CD14-positive monocyte (primary cell): ENCODE data around the gene KLF15. TPM values are rescaled to one million over a fixed set of nuclear protein-coding genes. Genes with fewer than 3 reads are reported as not detected.

Source experiments
- DNase-seq, 3 donors: peaks; one replicate each; pipeline ENCODE4 v3.0.0-alpha.2; 2011 to 2022
- H2AFZ ChIP-seq: 2 replicates; pipeline ENCODE4 v1.6.0; 2012; ENCODE audit warnings: mild to moderate bottlenecking, low read depth, low read length, inconsistent platforms; ENCODE audit not compliant: insufficient read depth, poor library complexity, severe bottlenecking
- H3K27ac ChIP-seq, 2 donors: 1 replicate in 1 of 2; 2 replicates in 1 of 2; pipeline ENCODE4 v1.5.1; 2012 to 2013; ENCODE audit warnings: low read length in 2 of 2, control low read depth in 1 of 2, inconsistent platforms in 1 of 2, low read depth in 1 of 2, mild to moderate bottlenecking in 1 of 2
- H3K27me3 ChIP-seq, 2 donors: one replicate each; pipeline versions ENCODE4 v1.6.0 to v1.6.1; 2011 to 2013; ENCODE audit warnings: low read length in 2 of 2; ENCODE audit not compliant: control insufficient read depth in 2 of 2, insufficient read depth in 2 of 2
- H3K36me3 ChIP-seq, 2 donors: replicated peaks in 1 of 2; 1 replicate in 1 of 2; 2 replicates in 1 of 2; pipeline versions ENCODE4 v1.5.1 to v1.6.1; 2012 to 2013; ENCODE audit warnings: low read length in 2 of 2, control low read depth in 1 of 2, inconsistent platforms in 1 of 2, mild to moderate bottlenecking in 1 of 2; ENCODE audit not compliant: insufficient read depth in 2 of 2, control insufficient read depth in 1 of 2
- H3K4me1 ChIP-seq, 2 donors: 1 replicate in 1 of 2; 2 replicates in 1 of 2; pipeline versions ENCODE4 v1.5.1 to v1.6.1; 2012 to 2013; ENCODE audit warnings: low read length in 2 of 2, control low read depth in 1 of 2, inconsistent platforms in 1 of 2, mild to moderate bottlenecking in 1 of 2, moderate library complexity in 1 of 2; ENCODE audit not compliant: insufficient read depth in 2 of 2, control insufficient read depth in 1 of 2
- H3K4me2 ChIP-seq: replicated peaks from 2 replicates; pipeline ENCODE3; 2012; ENCODE audit warnings: low read length, moderate library complexity, mild to moderate bottlenecking; ENCODE audit not compliant: poor library complexity, severe bottlenecking; ENCODE audit errors: extremely low read depth
- H3K4me3 ChIP-seq, 3 experiments: fragments of 200-600 bp in 1 of 3; sonication (generic) in 1 of 3; replicated peaks in 1 of 3; 1 replicate in 2 of 3; 2 replicates in 1 of 3; pipeline ENCODE4 v1.5.1; 2011 to 2013; ENCODE audit warnings: low read length in 3 of 3, mild to moderate bottlenecking in 3 of 3, control low read depth in 2 of 3, low read depth in 2 of 3, inconsistent platforms in 1 of 3, moderate library complexity in 1 of 3
- H3K79me2 ChIP-seq: 2 replicates; pipeline ENCODE4 v1.6.0; 2012; ENCODE audit warnings: mild to moderate bottlenecking, control low read depth, inconsistent platforms, low read length, moderate library complexity; ENCODE audit not compliant: insufficient read depth
- H3K9ac ChIP-seq: 2 replicates; pipeline ENCODE4 v1.6.0; 2017; ENCODE audit warnings: low read length, mild to moderate bottlenecking; ENCODE audit not compliant: insufficient read depth, poor library complexity, severe bottlenecking
- H3K9me3 ChIP-seq, 2 donors: replicated peaks in 1 of 2; 1 replicate in 1 of 2; 2 replicates in 1 of 2; pipeline versions ENCODE4 v1.5.1 to v1.6.1; 2012 to 2013; ENCODE audit warnings: low read length in 2 of 2, control low read depth in 1 of 2; ENCODE audit not compliant: control insufficient read depth in 1 of 2, insufficient read depth in 1 of 2
- H4K20me1 ChIP-seq: 2 replicates; pipeline ENCODE4 v1.6.0; 2012; ENCODE audit warnings: mild to moderate bottlenecking, low read length, control low read depth, moderate library complexity; ENCODE audit not compliant: insufficient read depth
- H3K27ac Mint-ChIP-seq, 7 donors: one replicate each; pipeline ENCODE4 v1.8.0; 2020; ENCODE audit warnings: mild to moderate bottlenecking in 7 of 7, mixed read lengths in 7 of 7, moderate library complexity in 6 of 7, inconsistent platforms in 2 of 7
- H3K27me3 Mint-ChIP-seq, 3 donors: one replicate each; pipeline ENCODE4 v1.8.0; 2021 to 2022; ENCODE audit warnings: low read depth in 3 of 3, mild to moderate bottlenecking in 3 of 3, mixed read lengths in 3 of 3, moderate library complexity in 3 of 3, inconsistent platforms in 1 of 3
- H3K36me3 Mint-ChIP-seq, 2 donors: one replicate each; pipeline ENCODE4 v1.8.0; 2020; ENCODE audit warnings: mixed read lengths in 2 of 2, inconsistent platforms in 1 of 2, mild to moderate bottlenecking in 1 of 2
- H3K4me1 Mint-ChIP-seq: one replicate; pipeline ENCODE4 v1.8.0; 2020; ENCODE audit warnings: mild to moderate bottlenecking, mixed read lengths
- H3K4me3 Mint-ChIP-seq, 2 donors: one replicate each; pipeline ENCODE4 v1.8.0; 2020; ENCODE audit warnings: mild to moderate bottlenecking in 2 of 2, mixed read lengths in 2 of 2, moderate library complexity in 1 of 2
- H3K9me3 Mint-ChIP-seq, 7 donors: one replicate each; pipeline ENCODE4 v1.8.0; 2020 to 2022; ENCODE audit warnings: mixed read lengths in 7 of 7, mild to moderate bottlenecking in 6 of 7, moderate library complexity in 6 of 7, inconsistent platforms in 2 of 7
- WGBS: methylation state at CpG from one replicate; pipeline ENCODE4 v1.1.5; 2013; ENCODE audit warnings: missing lambda C conversion rate; ENCODE audit not compliant: insufficient coverage; 5-methylcytosine and 5-hydroxymethylcytosine counted together
- intact Hi-C, 2 donors: fragments of 100-400 bp; cut with micrococcal nuclease; formaldehyde crosslinking; loops; one replicate each; pipeline versions ENCODE4 v1.15.0 to v1.15.1; 2023
- polyA plus RNA-seq, 3 donors: library from polyadenylated mRNA; depleted of rRNA in 1 of 3; unstranded in 2 of 3; stranded (reverse) in 1 of 3; fragments of 300-500 nt in 2 of 3; fragments of >200 nt in 1 of 3; fragmentation: Illumina TruSeq in 2 of 3; gene quantifications; 1 replicate in 2 of 3; 2 replicates in 1 of 3; pipeline ENCODE4 v1.2.3, GENCODE V29; 2012 to 2021
- TF ChIP-seq, protein P1 (sequence below): fragments of 200-600 bp; IDR thresholded peaks from one replicate; pipeline ENCODE4 v1.8.0; 2022; ENCODE audit warnings: antibody characterized with exemption, mild to moderate bottlenecking

Gene KLF15
- polyA plus RNA-seq, 3 donors = not detected

DNA sequence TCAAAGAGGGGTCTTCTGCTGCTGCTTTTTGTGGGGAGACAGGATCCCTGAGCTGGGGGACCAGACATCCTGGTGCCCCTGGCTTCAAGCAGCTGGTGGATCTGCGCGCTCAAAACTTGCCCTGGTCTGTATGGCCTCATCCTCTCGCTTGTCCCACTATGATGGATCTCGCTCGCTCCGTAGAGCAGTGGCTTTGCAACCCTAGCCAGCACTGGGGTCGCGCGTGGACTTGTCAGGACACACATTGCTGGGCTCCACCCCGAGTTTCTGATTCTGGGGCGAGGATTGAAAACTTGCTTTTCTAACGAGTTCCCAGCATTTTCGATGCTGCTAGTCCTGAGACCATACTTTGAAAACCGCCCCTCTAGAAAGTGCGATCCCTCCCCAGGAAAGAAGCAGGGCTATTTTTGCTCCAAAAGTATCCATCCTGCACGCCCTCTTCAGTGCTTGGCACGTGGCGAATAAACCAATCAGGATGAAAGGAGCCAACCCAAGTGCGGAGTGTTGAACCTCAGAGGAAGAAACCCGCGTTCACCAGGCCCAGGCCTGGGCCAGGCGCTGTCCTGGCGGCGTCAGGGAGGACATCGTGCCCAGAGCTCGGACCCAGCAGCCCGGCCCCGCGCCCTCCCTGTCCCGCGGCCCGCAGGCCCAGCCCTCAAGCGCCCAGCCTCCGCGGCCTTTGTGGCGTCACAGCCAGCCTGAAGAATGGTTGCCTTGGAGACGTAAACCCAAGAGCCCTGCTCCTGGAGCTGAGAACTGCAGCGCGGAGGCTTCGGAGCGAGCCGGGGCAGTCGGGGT lies 37.2 kb upstream of the KLF15 start, which contains the start of gene CFAP100:
CFAP100 (plus strand) TSS at position 731 of the 798 bp plus-strand sequence. CDS start 1,092 bp downstream, outside the sequence.
- no peaks in the 10 kb centered on the region for H3K79me2 ChIP-seq
- H3K4me1 Mint-ChIP-seq = peaks cover 5% of the 10 kb centered on the region
- H3K36me3 ChIP-seq = no peaks in the 10 kb centered on the region
- WGBS = 32% methylated on average over 42 of the region's 43 CpGs
- peaks cover 51 to 64% (median 60%) of the 10 kb centered on the region in 3 donors for H3K27me3 Mint-ChIP-seq
- DNase-seq = no peak
- TF ChIP-seq, protein P1, sequence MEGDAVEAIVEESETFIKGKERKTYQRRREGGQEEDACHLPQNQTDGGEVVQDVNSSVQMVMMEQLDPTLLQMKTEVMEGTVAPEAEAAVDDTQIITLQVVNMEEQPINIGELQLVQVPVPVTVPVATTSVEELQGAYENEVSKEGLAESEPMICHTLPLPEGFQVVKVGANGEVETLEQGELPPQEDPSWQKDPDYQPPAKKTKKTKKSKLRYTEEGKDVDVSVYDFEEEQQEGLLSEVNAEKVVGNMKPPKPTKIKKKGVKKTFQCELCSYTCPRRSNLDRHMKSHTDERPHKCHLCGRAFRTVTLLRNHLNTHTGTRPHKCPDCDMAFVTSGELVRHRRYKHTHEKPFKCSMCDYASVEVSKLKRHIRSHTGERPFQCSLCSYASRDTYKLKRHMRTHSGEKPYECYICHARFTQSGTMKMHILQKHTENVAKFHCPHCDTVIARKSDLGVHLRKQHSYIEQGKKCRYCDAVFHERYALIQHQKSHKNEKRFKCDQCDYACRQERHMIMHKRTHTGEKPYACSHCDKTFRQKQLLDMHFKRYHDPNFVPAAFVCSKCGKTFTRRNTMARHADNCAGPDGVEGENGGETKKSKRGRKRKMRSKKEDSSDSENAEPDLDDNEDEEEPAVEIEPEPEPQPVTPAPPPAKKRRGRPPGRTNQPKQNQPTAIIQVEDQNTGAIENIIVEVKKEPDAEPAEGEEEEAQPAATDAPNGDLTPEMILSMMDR = no peak
- no peak within 1 kb of the TSS for H2AFZ ChIP-seq
- intact Hi-C loops = loop anchor here in 1 of 2 donors (10.0 kb wide), 1 partner anchor 470 kb away; no protein-coding TSS in a partner anchor
- peaks cover 16 to 52% of the 10 kb centered on the region in 2 donors for H3K27me3 ChIP-seq
- H3K27ac ChIP-seq = no peak within 1 kb of the TSS
- H3K36me3 Mint-ChIP-seq = peaks cover 0 to 2% of the 10 kb centered on the region in 2 donors
- H4K20me1 ChIP-seq = no peaks in the 10 kb centered on the region
- H3K27ac Mint-ChIP-seq = no peak within 1 kb of the TSS
- H3K4me2 ChIP-seq = no peak within 1 kb of the TSS
- peaks cover under 1 to 4% of the 10 kb centered on the region in 2 donors for H3K4me1 ChIP-seq
- peaks cover 15 to 25% (median 20%) of the 10 kb centered on the region in 7 donors for H3K9me3 Mint-ChIP-seq
- no peak within 1 kb of the TSS for H3K9ac ChIP-seq
- H3K9me3 ChIP-seq = peaks cover 15 to 20% of the 10 kb centered on the region in 2 donors
- H3K4me3 Mint-ChIP-seq = peak within 1 kb of the TSS in 1 of 2 donors; percentile 68
- no peak within 1 kb of the TSS for H3K4me3 ChIP-seq

- WGBS = 96% methylated on average over 3 of the region's 4 CpGs
- H3K27ac Mint-ChIP-seq = no peak overlapping the region
- H3K79me2 ChIP-seq = no peaks in the 10 kb centered on the region
- H3K4me3 ChIP-seq = no peak overlapping the region
- H3K4me1 Mint-ChIP-seq = peaks cover 7% of the 10 kb centered on the region
- peaks cover 7 to 12% of the 10 kb centered on the region in 2 donors for H3K9me3 ChIP-seq
- H3K27me3 Mint-ChIP-seq = peaks cover 51 to 69% (median 61%) of the 10 kb centered on the region in 3 donors
- no peaks in the 10 kb centered on the region for H3K36me3 Mint-ChIP-seq
- H3K4me2 ChIP-seq = no peak overlapping the region
- peak overlapping the region in 1 of 2 donors; percentile 68 for H3K4me3 Mint-ChIP-seq
- H4K20me1 ChIP-seq = no peaks in the 10 kb centered on the region
- TF ChIP-seq, protein P1 = no peak
- H3K27ac ChIP-seq = no peak overlapping the region
- DNase-seq = no peak
- H3K36me3 ChIP-seq = no peaks in the 10 kb centered on the region
- no peak overlapping the region for H2AFZ ChIP-seq
- peaks cover 6 to 17% (median 12%) of the 10 kb centered on the region in 7 donors for H3K9me3 Mint-ChIP-seq
- H3K9ac ChIP-seq = no peak overlapping the region
- intact Hi-C loops = loop anchor here in 1 of 2 donors (10.0 kb wide), 1 partner anchor 469 kb away; no protein-coding TSS in a partner anchor
- H3K27me3 ChIP-seq = peaks cover 16 to 52% of the 10 kb centered on the region in 2 donors
- H3K4me1 ChIP-seq = peaks cover 0 to 8% of the 10 kb centered on the region in 2 donors
Observed at GRCh38 chr3:126393563-126393962, 36.4 kb upstream of the KLF15 start.
